GM12878 (cell line): Measurements from ENCODE around the gene MRPL38.

ENCODE experiments used
- CHD1 ChIP-seq: IDR thresholded peaks from 2 replicates; pipeline ENCODE4 v1.6.1; 2012; ENCODE audit warnings: low read depth, low read length, improper control_type of control experiment
- HDAC6 ChIP-seq: fragments of 200-600 bp; sonication (generic); IDR thresholded peaks from one replicate; pipeline ENCODE4 v1.8.0; 2017; ENCODE audit warnings: antibody characterized with exemption; ENCODE audit not compliant: unreplicated experiment
- RELA ChIP-seq: fragments of 450-650 bp; IDR thresholded peaks from 2 replicates; pipeline ENCODE4 v1.8.0; 2014; ENCODE audit warnings: borderline replicate concordance; ENCODE audit not compliant: partially characterized antibody
- ZNF384 ChIP-seq: IDR thresholded peaks from 2 replicates; pipeline ENCODE4 v1.6.1; 2012; ENCODE audit warnings: low read depth, mild to moderate bottlenecking, low read length, improper control_type of control experiment, borderline replicate concordance
- TF ChIP-seq, protein P1 (sequence below): fragments of 150-350 bp; IDR thresholded peaks from 2 replicates; pipeline ENCODE4 v1.6.1; 2016; ENCODE audit warnings: low read depth, low read length
- TF ChIP-seq, protein P2 (sequence below), 3 experiments: IDR thresholded peaks in 2 of 3; conservative IDR thresholded peaks in 1 of 3; 2 replicates each; pipeline ENCODE4 v1.5.1; 2011; ENCODE audit warnings: low read depth in 3 of 3, low read length in 3 of 3, mild to moderate bottlenecking in 3 of 3, control low read depth in 2 of 3, moderate library complexity in 2 of 3, inconsistent platforms in 1 of 3, mixed read lengths in 1 of 3; ENCODE audit not compliant: control insufficient read depth in 2 of 3, insufficient read depth in 1 of 3; ENCODE audit errors: extremely low read depth in 1 of 3

DNA sequence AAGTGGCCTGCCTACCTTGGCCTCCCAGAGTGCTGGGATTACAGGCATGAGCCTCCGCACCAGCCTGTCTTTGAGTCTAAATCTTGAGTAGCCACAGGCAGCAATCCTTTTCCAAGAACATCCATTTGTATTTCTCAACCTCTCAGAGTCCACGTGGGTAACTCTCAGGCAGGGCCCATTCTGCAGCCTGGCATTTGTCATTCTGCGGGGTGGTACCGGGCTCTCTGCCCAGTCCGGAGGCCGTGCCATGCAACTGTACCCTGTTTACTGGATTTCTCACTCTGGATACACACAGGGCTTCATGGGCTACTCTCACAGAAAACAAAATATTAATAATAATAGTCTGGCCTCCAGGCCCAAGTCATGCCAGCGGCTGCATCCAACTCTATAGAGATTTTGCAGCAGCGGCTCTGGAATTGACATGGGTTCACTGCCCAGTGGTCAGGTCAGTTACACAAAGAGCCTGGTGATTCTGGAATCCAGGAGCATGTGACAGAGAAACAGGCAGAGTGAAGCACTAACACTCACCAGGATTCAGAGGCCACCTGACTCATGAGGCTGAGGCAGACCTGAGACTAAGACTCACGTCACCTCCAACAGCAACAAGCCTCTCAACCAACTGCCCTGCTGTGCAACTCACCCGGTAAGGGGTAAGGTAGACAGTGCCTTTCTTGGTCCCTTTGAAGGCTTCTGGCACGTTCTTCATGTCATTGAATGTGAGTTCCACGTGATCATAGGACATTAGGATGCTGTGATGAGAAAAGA, 53.6 kb downstream of the MRPL38 start:
- TF ChIP-seq, protein P1, sequence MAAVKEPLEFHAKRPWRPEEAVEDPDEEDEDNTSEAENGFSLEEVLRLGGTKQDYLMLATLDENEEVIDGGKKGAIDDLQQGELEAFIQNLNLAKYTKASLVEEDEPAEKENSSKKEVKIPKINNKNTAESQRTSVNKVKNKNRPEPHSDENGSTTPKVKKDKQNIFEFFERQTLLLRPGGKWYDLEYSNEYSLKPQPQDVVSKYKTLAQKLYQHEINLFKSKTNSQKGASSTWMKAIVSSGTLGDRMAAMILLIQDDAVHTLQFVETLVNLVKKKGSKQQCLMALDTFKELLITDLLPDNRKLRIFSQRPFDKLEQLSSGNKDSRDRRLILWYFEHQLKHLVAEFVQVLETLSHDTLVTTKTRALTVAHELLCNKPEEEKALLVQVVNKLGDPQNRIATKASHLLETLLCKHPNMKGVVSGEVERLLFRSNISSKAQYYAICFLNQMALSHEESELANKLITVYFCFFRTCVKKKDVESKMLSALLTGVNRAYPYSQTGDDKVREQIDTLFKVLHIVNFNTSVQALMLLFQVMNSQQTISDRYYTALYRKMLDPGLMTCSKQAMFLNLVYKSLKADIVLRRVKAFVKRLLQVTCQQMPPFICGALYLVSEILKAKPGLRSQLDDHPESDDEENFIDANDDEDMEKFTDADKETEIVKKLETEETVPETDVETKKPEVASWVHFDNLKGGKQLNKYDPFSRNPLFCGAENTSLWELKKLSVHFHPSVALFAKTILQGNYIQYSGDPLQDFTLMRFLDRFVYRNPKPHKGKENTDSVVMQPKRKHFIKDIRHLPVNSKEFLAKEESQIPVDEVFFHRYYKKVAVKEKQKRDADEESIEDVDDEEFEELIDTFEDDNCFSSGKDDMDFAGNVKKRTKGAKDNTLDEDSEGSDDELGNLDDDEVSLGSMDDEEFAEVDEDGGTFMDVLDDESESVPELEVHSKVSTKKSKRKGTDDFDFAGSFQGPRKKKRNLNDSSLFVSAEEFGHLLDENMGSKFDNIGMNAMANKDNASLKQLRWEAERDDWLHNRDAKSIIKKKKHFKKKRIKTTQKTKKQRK: no peak
- TF ChIP-seq CHD1 (no peak), HDAC6 (no peak), RELA (no peak), ZNF384 (no peak)
- TF ChIP-seq, protein P2, sequence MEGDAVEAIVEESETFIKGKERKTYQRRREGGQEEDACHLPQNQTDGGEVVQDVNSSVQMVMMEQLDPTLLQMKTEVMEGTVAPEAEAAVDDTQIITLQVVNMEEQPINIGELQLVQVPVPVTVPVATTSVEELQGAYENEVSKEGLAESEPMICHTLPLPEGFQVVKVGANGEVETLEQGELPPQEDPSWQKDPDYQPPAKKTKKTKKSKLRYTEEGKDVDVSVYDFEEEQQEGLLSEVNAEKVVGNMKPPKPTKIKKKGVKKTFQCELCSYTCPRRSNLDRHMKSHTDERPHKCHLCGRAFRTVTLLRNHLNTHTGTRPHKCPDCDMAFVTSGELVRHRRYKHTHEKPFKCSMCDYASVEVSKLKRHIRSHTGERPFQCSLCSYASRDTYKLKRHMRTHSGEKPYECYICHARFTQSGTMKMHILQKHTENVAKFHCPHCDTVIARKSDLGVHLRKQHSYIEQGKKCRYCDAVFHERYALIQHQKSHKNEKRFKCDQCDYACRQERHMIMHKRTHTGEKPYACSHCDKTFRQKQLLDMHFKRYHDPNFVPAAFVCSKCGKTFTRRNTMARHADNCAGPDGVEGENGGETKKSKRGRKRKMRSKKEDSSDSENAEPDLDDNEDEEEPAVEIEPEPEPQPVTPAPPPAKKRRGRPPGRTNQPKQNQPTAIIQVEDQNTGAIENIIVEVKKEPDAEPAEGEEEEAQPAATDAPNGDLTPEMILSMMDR (IDR thresholded peaks at IDR 0.05 in 2 of 3, conservative IDR thresholded peaks at IDR 0.05 in 1 of 3; ENCODE audit: control insufficient read depth in 2 of 3, extremely low read depth in 1 of 3, insufficient read depth in 1 of 3, low read depth in 3 of 3, low read length in 3 of 3): no peak
